HG02798 (cell line): ENCODE results near the gene C12orf60.

Experiments
- ATAC-seq: cut with Tn5 transposase; IDR thresholded peaks from one replicate; pipeline ENCODE4 v1.9.1; 2021; ENCODE audit warnings: mild to moderate bottlenecking; ENCODE audit not compliant: unreplicated experiment, poor library complexity

Gene C12orf60

GRCh38 chr12:14868916-14869506 lies 65.5 kb downstream of the C12orf60 start:
- ATAC-seq: no peak

- ATAC-seq: no peak
Observed at GRCh38 chr12:14871247-14871646, 67.8 kb downstream of the C12orf60 start.

- ATAC-seq: no peak
Observed at GRCh38 chr12:14871886-14872285, 68.4 kb downstream of the C12orf60 start.

GRCh38 chr12:14873440-14874185 lies 70.1 kb downstream of the C12orf60 start:
- no peak for ATAC-seq
